Ammon's horn (tissue), 1 donor: ENCODE measurements around the gene APOF.
"Not testable (repeated sequence)": the region's sequence is repeated elsewhere in the genome, so short reads cannot be mapped to it uniquely, and the experiment has no call there.

Experiments used
- DNase-seq: peaks from one replicate; pipeline ENCODE4 v3.0.0-alpha.2; 2016; ENCODE audit warnings: low spot score

The APOF gene

GRCh38 chr12:56362130-56363059, at the start of gene APOF:
Gene APOF, minus strand, starts transcription at chr12:56362857. Its CDS starts 112 bp downstream, at chr12:56362745.
- DNase-seq = no peak

GRCh38 chr12:56411781-56412639, 49.4 kb upstream of the APOF start:
- no peak for DNase-seq

GRCh38 chr12:56410768-56411167, 48.1 kb upstream of the APOF start:
- DNase-seq = no peak

GRCh38 chr12:56408799-56409417, 46.3 kb upstream of the APOF start:
- no peak for DNase-seq

GRCh38 chr12:56404227-56404626, 41.6 kb upstream of the APOF start:
- DNase-seq = not testable (repeated sequence)

GRCh38 chr12:56401612-56402011, 39.0 kb upstream of the APOF start:
- DNase-seq = not testable (repeated sequence)

GRCh38 chr12:56401125-56401524, 38.5 kb upstream of the APOF start:
- not testable (repeated sequence) for DNase-seq

- DNase-seq = not testable (repeated sequence)
Observed at GRCh38 chr12:56399466-56399865, 36.8 kb upstream of the APOF start.

GRCh38 chr12:56398324-56398723, 35.7 kb upstream of the APOF start:
- no peak for DNase-seq

GRCh38 chr12:56392331-56392730, 29.7 kb upstream of the APOF start:
- DNase-seq = no peak

- DNase-seq = no peak
Observed at GRCh38 chr12:56391721-56392120, 29.1 kb upstream of the APOF start.

GRCh38 chr12:56389412-56389811, 26.8 kb upstream of the APOF start:
- DNase-seq = no peak

- no peak for DNase-seq
Observed at GRCh38 chr12:56387152-56387736, 24.6 kb upstream of the APOF start.

- no peak for DNase-seq
Observed at GRCh38 chr12:56385873-56386272, 23.2 kb upstream of the APOF start.

GRCh38 chr12:56382611-56383010, 20.0 kb upstream of the APOF start:
- DNase-seq = no peak

- no peak for DNase-seq
Observed at GRCh38 chr12:56377989-56378316, 15.3 kb upstream of the APOF start.

GRCh38 chr12:56377310-56377988, 14.8 kb upstream of the APOF start:
- DNase-seq = no peak

- no peak for DNase-seq
Observed at GRCh38 chr12:56375598-56376434, 13.2 kb upstream of the APOF start.

GRCh38 chr12:56374726-56375597, 12.3 kb upstream of the APOF start:
- no peak for DNase-seq

GRCh38 chr12:56373515-56373914, 10.9 kb upstream of the APOF start:
- DNase-seq = no peak
